IMR-90 (cell line): ENCODE data around the gene ASB7. TPM values are rescaled to one million over a fixed set of nuclear protein-coding genes. Genes with fewer than 3 reads are reported as not detected.

ENCODE experiments used
- ATAC-seq: fragments of 200-7000 bp; cut with Tn5 transposase; 2 replicates; pipeline ENCODE4 v1.9.1; 2020; ENCODE audit warnings: low read depth, mild to moderate bottlenecking, moderate library complexity
- BruUV-seq: library from RNA; stranded (reverse); fragments of 400-500 nt; replicated peaks from 2 replicates; lab custom pipeline; 2021; lab: Mats Ljungman, UMichigan
- CTCF ChIA-PET: fragments of 300-600 bp; formaldehyde crosslinking; extraction: SDS; loops from one replicate; lab custom pipeline; 2021; ENCODE audit warnings: antibody characterized with exemption; lab: Yijun Ruan, JAX
- POLR2A ChIA-PET: fragments of 300-600 bp; sonication (Branson Sonifier 250); formaldehyde crosslinking; loops from one replicate; lab custom pipeline; 2022; ENCODE audit warnings: antibody characterized with exemption; ENCODE audit not compliant: unreplicated experiment; lab: Charles Lee
- DNase-seq: peaks from one replicate; pipeline ENCODE4 v3.0.0; 2013
- H2AFZ ChIP-seq: replicated peaks from 2 replicates; pipeline ENCODE3; 2013; ENCODE audit warnings: low read length, mild to moderate bottlenecking; ENCODE audit not compliant: poor library complexity
- H2AK5ac ChIP-seq: 2 replicates; pipeline ENCODE4 v1.6.1; 2013; ENCODE audit warnings: low read depth, low read length, inconsistent platforms
- H2AK9ac ChIP-seq: replicated peaks from 2 replicates; pipeline ENCODE3; 2013; ENCODE audit warnings: mild to moderate bottlenecking, low read depth, low read length, moderate library complexity; ENCODE audit not compliant: poor library complexity
- H2BK120ac ChIP-seq: 2 replicates; pipeline ENCODE4 v1.6.1; 2013; ENCODE audit warnings: low read depth, low read length, inconsistent platforms
- H2BK15ac ChIP-seq: 3 replicates; pipeline ENCODE4 v1.6.1; 2013; ENCODE audit warnings: low read depth, low read length, inconsistent platforms
- H2BK20ac ChIP-seq: 2 replicates; pipeline ENCODE4 v1.6.1; 2013; ENCODE audit warnings: low read depth, mild to moderate bottlenecking, inconsistent platforms, low read length, moderate library complexity
- H2BK5ac ChIP-seq: 2 replicates; pipeline ENCODE4 v1.6.1; 2013; ENCODE audit warnings: mild to moderate bottlenecking, low read depth, low read length, inconsistent platforms; ENCODE audit not compliant: poor library complexity, severe bottlenecking
- H3K14ac ChIP-seq: replicated peaks from 2 replicates; pipeline ENCODE4 v1.6.1; 2013; ENCODE audit warnings: low read depth, low read length, inconsistent platforms
- H3K18ac ChIP-seq: 2 replicates; pipeline ENCODE4 v1.6.1; 2013; ENCODE audit warnings: low read depth, low read length, control low read depth
- H3K23ac ChIP-seq: 2 replicates; pipeline ENCODE4 v1.6.1; 2013; ENCODE audit warnings: low read depth, low read length, inconsistent platforms
- H3K27ac ChIP-seq: 2 replicates; pipeline ENCODE4 v1.5.1; 2013; ENCODE audit warnings: mild to moderate bottlenecking, control low read depth, low read length; ENCODE audit not compliant: insufficient read depth
- H3K27me3 ChIP-seq: 2 replicates; pipeline ENCODE4 v1.6.1; 2013; ENCODE audit warnings: low read length; ENCODE audit not compliant: control insufficient read depth, insufficient read depth
- H3K36me3 ChIP-seq: 2 replicates; pipeline ENCODE4 v1.6.1; 2013; ENCODE audit warnings: low read length, mixed read lengths; ENCODE audit not compliant: control insufficient read depth, insufficient read depth
- H3K4ac ChIP-seq: 2 replicates; pipeline ENCODE4 v1.6.1; 2013; ENCODE audit warnings: low read depth, low read length, inconsistent platforms
- H3K4me1 ChIP-seq: 2 replicates; pipeline ENCODE4 v1.6.1; 2013; ENCODE audit warnings: low read length, mixed read lengths; ENCODE audit not compliant: control insufficient read depth, insufficient read depth
- H3K4me2 ChIP-seq: 2 replicates; pipeline ENCODE4 v1.6.1; 2013; ENCODE audit warnings: low read depth, mild to moderate bottlenecking, control low read depth, low read length, moderate library complexity
- H3K4me3 ChIP-seq: 2 replicates; pipeline ENCODE4 v1.5.1; 2013; ENCODE audit warnings: low read depth, mild to moderate bottlenecking, control low read depth, low read length, moderate library complexity; ENCODE audit not compliant: insufficient read depth
- H3K56ac ChIP-seq: 2 replicates; pipeline ENCODE4 v1.6.1; 2013; ENCODE audit warnings: low read length, inconsistent platforms; ENCODE audit not compliant: insufficient read depth; ENCODE audit errors: extremely low read depth
- H3K79me1 ChIP-seq, 2 experiments: 2 replicates each; pipeline ENCODE4 v1.6.1; 2013; ENCODE audit warnings: low read length in 2 of 2, inconsistent platforms in 1 of 2, low read depth in 1 of 2
- H3K9ac ChIP-seq: 2 replicates; pipeline ENCODE4 v1.6.1; 2013; ENCODE audit warnings: low read depth, low read length, control low read depth
- H3K9me1 ChIP-seq: 2 replicates; pipeline ENCODE4 v1.6.1; 2013; ENCODE audit warnings: low read length, inconsistent platforms; ENCODE audit not compliant: insufficient read depth
- H3K9me3 ChIP-seq: 2 replicates; pipeline ENCODE4 v1.6.1; 2013; ENCODE audit warnings: low read length; ENCODE audit not compliant: control insufficient read depth, insufficient read depth
- H4K20me1 ChIP-seq: 2 replicates; pipeline ENCODE4 v1.6.1; 2013; ENCODE audit warnings: low read length, inconsistent platforms; ENCODE audit not compliant: insufficient read depth
- H4K5ac ChIP-seq: 2 replicates; pipeline ENCODE4 v1.6.1; 2013; ENCODE audit warnings: mild to moderate bottlenecking, low read depth, low read length, control low read depth
- H4K8ac ChIP-seq, 2 experiments: 2 replicates each; pipeline ENCODE4 v1.6.1; 2013; ENCODE audit warnings: low read depth in 2 of 2, low read length in 2 of 2, control low read depth in 1 of 2, inconsistent platforms in 1 of 2
- H4K91ac ChIP-seq: 2 replicates; pipeline ENCODE4 v1.6.1; 2013; ENCODE audit warnings: low read depth, low read length, inconsistent platforms; ENCODE audit not compliant: insufficient read depth
- CEBPB ChIP-seq: IDR thresholded peaks from 2 replicates; pipeline ENCODE4 v1.6.1; 2012; ENCODE audit warnings: low read depth, low read length, improper control_type of control experiment
- CTCF ChIP-seq: conservative IDR thresholded peaks from 2 replicates; pipeline ENCODE4 v1.5.1; 2012; ENCODE audit warnings: mild to moderate bottlenecking, low read depth, low read length, improper control_type of control experiment
- FOS ChIP-seq: fragments of 150-350 bp; IDR thresholded peaks from 2 replicates; pipeline ENCODE4 v1.6.1; 2016; ENCODE audit warnings: low read depth, low read length
- RFX5 ChIP-seq: IDR thresholded peaks from 2 replicates; pipeline ENCODE4 v1.8.0; 2012; ENCODE audit warnings: low read depth, mild to moderate bottlenecking, low read length, moderate library complexity
- whole genome bisulfite sequencing, 2 experiments: methylation state at CpG; one replicate each; pipeline versions ENCODE4 v1.1.5 to v1.1.7; 2013; ENCODE audit warnings: missing lambda C conversion rate in 2 of 2; ENCODE audit not compliant: insufficient read length in 1 of 2; ENCODE audit errors: extremely low coverage in 2 of 2; 5-methylcytosine and 5-hydroxymethylcytosine counted together
- dilution Hi-C: fragments of 300-500 bp; cut with HindIII; formaldehyde crosslinking; loops from one replicate; pipeline ENCODE4 v1.14.3; 2018; ENCODE audit warnings: low sequenced_read_pairs; ENCODE audit not compliant: unreplicated experiment
- in situ Hi-C: fragments of 300-500 bp; cut with MboI; formaldehyde crosslinking; loops from 3 replicates; pipeline ENCODE4 v1.14.3; 2019; ENCODE audit warnings: low sequenced_read_pairs, inconsistent platforms, mixed read lengths
- intact Hi-C: fragments of 100-400 bp; cut with micrococcal nuclease; formaldehyde crosslinking; loops from 2 replicates; pipeline ENCODE4 v1.10.0; 2022
- polyA plus RNA-seq, 3 experiments: library from polyadenylated mRNA; depleted of rRNA; stranded (reverse); fragments of >200 nt; gene quantifications; 2 replicates each; pipeline ENCODE4 v1.2.3, GENCODE V29; 2012; ENCODE audit warnings: low replicate concordance in 1 of 3
- total RNA-seq: library from RNA; depleted of rRNA; stranded (reverse); fragments of >200 nt; gene quantifications from 2 replicates; pipeline ENCODE4 v1.2.3, GENCODE V29; 2012
- TF ChIP-seq, protein P1 (sequence below): fragments of 150-350 bp; IDR thresholded peaks from 2 replicates; pipeline ENCODE4 v1.6.1; 2017; ENCODE audit warnings: mild to moderate bottlenecking, antibody characterized with exemption, low read length, low read depth

ASB7 gene
- total and polyA plus RNA-seq, 2 of the 4 experiments (the other 2 are of a cell fraction), result 7.7 to 16.7 TPM

DNA sequence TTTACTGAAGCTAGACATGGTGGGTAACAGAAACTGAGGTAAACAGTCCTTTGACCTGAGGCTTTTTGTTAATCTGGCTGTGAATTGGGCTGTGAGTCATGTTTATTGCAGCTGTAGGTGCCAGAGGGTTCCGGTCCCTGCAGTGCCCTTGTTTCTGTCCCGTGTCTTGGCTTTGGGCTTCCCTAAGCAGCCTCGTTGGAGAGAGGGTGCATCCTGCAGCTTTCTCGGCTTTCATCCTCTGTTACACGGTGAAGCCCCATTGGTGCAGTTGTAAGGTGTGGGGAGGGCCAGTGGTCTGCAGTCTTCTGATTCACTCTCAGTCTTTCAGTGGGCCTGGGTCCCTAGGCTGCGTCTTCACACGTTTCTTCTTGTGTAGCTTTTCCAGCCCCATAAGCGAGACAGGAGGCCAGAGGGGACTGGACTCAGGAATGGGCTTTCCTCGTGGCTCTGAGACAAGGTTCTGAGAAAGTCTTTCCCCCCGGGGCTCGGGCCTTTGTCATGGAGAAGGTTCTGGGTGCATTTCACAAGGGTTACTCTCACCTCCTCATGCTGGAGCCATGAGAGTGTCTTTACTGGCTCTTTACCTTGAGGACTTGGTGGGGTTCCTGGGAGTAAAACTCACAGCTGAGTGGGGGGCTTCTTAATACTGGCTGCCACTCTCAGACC, 33.1 kb downstream of the ASB7 start:
- BruUV-seq, result no TSS peak
- no peak for TF ChIP-seq CTCF
- TF ChIP-seq RFX5, result no peak
- TF ChIP-seq, protein P1, sequence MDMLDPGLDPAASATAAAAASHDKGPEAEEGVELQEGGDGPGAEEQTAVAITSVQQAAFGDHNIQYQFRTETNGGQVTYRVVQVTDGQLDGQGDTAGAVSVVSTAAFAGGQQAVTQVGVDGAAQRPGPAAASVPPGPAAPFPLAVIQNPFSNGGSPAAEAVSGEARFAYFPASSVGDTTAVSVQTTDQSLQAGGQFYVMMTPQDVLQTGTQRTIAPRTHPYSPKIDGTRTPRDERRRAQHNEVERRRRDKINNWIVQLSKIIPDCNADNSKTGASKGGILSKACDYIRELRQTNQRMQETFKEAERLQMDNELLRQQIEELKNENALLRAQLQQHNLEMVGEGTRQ, result no peak
- TF ChIP-seq FOS, result no peak
- no peak for TF ChIP-seq CEBPB
- no peak for ATAC-seq
- no peak overlapping the region for H3K4me2 ChIP-seq
- no peak overlapping the region for H2BK120ac ChIP-seq
- CTCF ChIA-PET, result interaction anchor here (0.7 kb wide), 1 partner anchor 371 kb away, joined by 3 read pairs; no protein-coding TSS in a partner anchor
- WGBS, 2 experiments, result 83% methylated on average over 2 of the region's 11 CpGs; no CpG with 5 or more reads in 1 of the 2 experiments
- intact Hi-C loops (no loop called here), dilution Hi-C loops (loop anchor here (25.0 kb wide), 1 partner anchor 377 kb away; no protein-coding TSS in a partner anchor), in situ Hi-C loops (loop anchor here (5.0 to 10.0 kb wide), 2 partner anchors 372 to 629 kb away; no protein-coding TSS in a partner anchor)
- no peak overlapping the region for H4K8ac ChIP-seq
- H2BK20ac ChIP-seq, result no peak overlapping the region
- no peak overlapping the region for H2BK5ac ChIP-seq
- H3K36me3 ChIP-seq, result peaks cover 14% of the 10 kb centered on the region
- POLR2A ChIA-PET, result no interaction called here
- H2AK5ac ChIP-seq, result no peak overlapping the region
- H3K9ac ChIP-seq, result no peak overlapping the region
- 0 out of 2 replicates have a peak, but pooled peaks cover 6% of the 10 kb centered on the region for H4K20me1 ChIP-seq
- no peaks in the 10 kb centered on the region for H3K27me3 ChIP-seq
- H3K23ac ChIP-seq, result no peak overlapping the region
- no peaks in the 10 kb centered on the region; the same call in 1 of the 2 replicates for H3K4me1 ChIP-seq
- no peak overlapping the region for H3K27ac ChIP-seq
- H3K4me3 ChIP-seq, result no peak overlapping the region
- no peak overlapping the region for H2AK9ac ChIP-seq
- no peak overlapping the region for H2BK15ac ChIP-seq
- H3K14ac ChIP-seq, result no peak overlapping the region
- DNase-seq, result no peak
- H3K18ac ChIP-seq, result no peak overlapping the region
- H3K4ac ChIP-seq, result no peak overlapping the region
- H2AFZ ChIP-seq, result no peak overlapping the region
- no peak overlapping the region for H4K5ac ChIP-seq
- no peaks in the 10 kb centered on the region for H3K9me1 ChIP-seq
- no peak overlapping the region for H4K91ac ChIP-seq
- no peaks in the 10 kb centered on the region for H3K9me3 ChIP-seq
- peaks cover 24 to 52% of the 10 kb centered on the region in 2 experiments for H3K79me1 ChIP-seq
- H3K56ac ChIP-seq, result no peak overlapping the region
